Calu3 (cell line): ENCODE measurements around the gene CRYBA2. TPM values are rescaled to one million over a fixed set of nuclear protein-coding genes. Genes with fewer than 3 reads are reported as not detected.
A peak's percentile ranks its signal among the peaks of the same experiment; 100 is the strongest.

Experiments used
- BruUV-seq: library from RNA; stranded (reverse); fragments of 400-500 nt; replicated peaks from 2 replicates; lab custom pipeline; 2021; lab: Mats Ljungman, UMichigan
- CTCF ChIA-PET: fragments of 300-600 bp; sonication (Branson Sonifier 250); formaldehyde crosslinking; loops from one replicate; lab custom pipeline; 2022; ENCODE audit warnings: antibody characterized with exemption; lab: Charles Lee
- DNase-seq: peaks from one replicate; pipeline ENCODE4 v3.0.0; 2022
- H3K27ac Mint-ChIP-seq: one replicate; pipeline ENCODE4 v1.8.0; 2022; ENCODE audit warnings: mixed read lengths; ENCODE audit not compliant: unreplicated experiment
- H3K27me3 Mint-ChIP-seq: one replicate; pipeline ENCODE4 v1.8.0; 2022; ENCODE audit warnings: mixed read lengths; ENCODE audit not compliant: unreplicated experiment
- H3K36me3 Mint-ChIP-seq: one replicate; pipeline ENCODE4 v1.8.0; 2022; ENCODE audit warnings: mild to moderate bottlenecking, moderate library complexity, mixed read lengths; ENCODE audit not compliant: insufficient read depth, unreplicated experiment
- H3K4me1 Mint-ChIP-seq: one replicate; pipeline ENCODE4 v1.8.0; 2022; ENCODE audit warnings: mild to moderate bottlenecking, low read depth, mixed read lengths; ENCODE audit not compliant: unreplicated experiment
- H3K4me3 Mint-ChIP-seq: one replicate; pipeline ENCODE4 v1.8.0; 2022; ENCODE audit warnings: mild to moderate bottlenecking, low read depth, moderate library complexity, mixed read lengths; ENCODE audit not compliant: unreplicated experiment
- H3K9me3 Mint-ChIP-seq: one replicate; pipeline ENCODE4 v1.8.0; 2022; ENCODE audit warnings: low read depth, mixed read lengths; ENCODE audit not compliant: unreplicated experiment
- CTCF ChIP-seq: fragments of 200-600 bp; IDR thresholded peaks from one replicate; pipeline ENCODE4 v1.8.0; 2022; ENCODE audit warnings: antibody characterized with exemption; ENCODE audit not compliant: unreplicated experiment
- intact Hi-C: fragments of 100-400 bp; cut with micrococcal nuclease; formaldehyde crosslinking; loops from one replicate; pipeline ENCODE4 v1.10.0; 2022; ENCODE audit not compliant: unreplicated experiment
- total RNA-seq: library from RNA; stranded (reverse); gene quantifications from 2 replicates; pipeline ENCODE4 v1.2.3, GENCODE V29; 2022

The CRYBA2 gene
- total RNA-seq, 1 experiment from 2014 or later = not detected

- no TSS peak for BruUV-seq
- Mint-ChIP-seq H3K36me3 (peaks cover 24% of the 10 kb centered on the region), H3K9me3 (no peaks in the 10 kb centered on the region), H3K27ac (peak overlapping the region; percentile 2), H3K27me3 (peaks cover 81% of the 10 kb centered on the region), H3K4me1 (peaks cover 17% of the 10 kb centered on the region), H3K4me3 (peak overlapping the region; percentile 42)
- no peak for TF ChIP-seq CTCF
- DNase-seq = no peak
- intact Hi-C loops = no loop called here
- CTCF ChIA-PET = no interaction called here
Measured at GRCh38 chr2:218958276-218958675, 34.9 kb downstream of the CRYBA2 start.

- no peaks in the 10 kb centered on the region for H3K9me3 Mint-ChIP-seq
- H3K27me3 Mint-ChIP-seq = peaks cover 81% of the 10 kb centered on the region
- CTCF ChIA-PET = no interaction called here
- intact Hi-C loops = no loop called here
- TF ChIP-seq CTCF = no peak
- H3K27ac Mint-ChIP-seq = peak overlapping the region; percentile 2
- peak overlapping the region; percentile 42 for H3K4me3 Mint-ChIP-seq
- H3K36me3 Mint-ChIP-seq = peaks cover 18% of the 10 kb centered on the region
- DNase-seq = no peak
- H3K4me1 Mint-ChIP-seq = peaks cover 15% of the 10 kb centered on the region
- no TSS peak for BruUV-seq
Measured at GRCh38 chr2:218957671-218958070, 35.6 kb downstream of the CRYBA2 start.

GRCh38 chr2:218956039-218956438 lies 37.2 kb downstream of the CRYBA2 start:
- DNase-seq = no peak
- no peak for TF ChIP-seq CTCF
- intact Hi-C loops = no loop called here
- Mint-ChIP-seq H3K4me3 (no peak overlapping the region), H3K4me1 (peaks cover 15% of the 10 kb centered on the region), H3K27ac (no peak overlapping the region), H3K36me3 (peaks cover 17% of the 10 kb centered on the region), H3K9me3 (no peaks in the 10 kb centered on the region), H3K27me3 (peaks cover 68% of the 10 kb centered on the region)
- CTCF ChIA-PET = no interaction called here
- BruUV-seq = no TSS peak

- no peak overlapping the region for H3K4me3 Mint-ChIP-seq
- CTCF ChIA-PET = no interaction called here
- peaks cover 61% of the 10 kb centered on the region for H3K27me3 Mint-ChIP-seq
- BruUV-seq = no TSS peak
- DNase-seq = no peak
- TF ChIP-seq CTCF = no peak
- intact Hi-C loops = no loop called here
- peaks cover 16% of the 10 kb centered on the region for H3K36me3 Mint-ChIP-seq
- no peak overlapping the region for H3K27ac Mint-ChIP-seq
- H3K4me1 Mint-ChIP-seq = peaks cover 15% of the 10 kb centered on the region
- no peaks in the 10 kb centered on the region for H3K9me3 Mint-ChIP-seq
Measured at GRCh38 chr2:218954541-218955300, 38.5 kb downstream of the CRYBA2 start.
